OCI-LY3 (cell line): ENCODE measurements around the gene CD83.
"Not testable (repeated sequence)": the region's sequence is repeated elsewhere in the genome, so short reads cannot be mapped to it uniquely, and the experiment has no call there.

Experiments
- H2AFZ ChIP-seq: fragments of 200-600, 300-600 bp; shearing (Covaris generic); 2 replicates; pipeline ENCODE4 v1.6.0; 2014; ENCODE audit warnings: antibody characterized with exemption, low read depth, low read length
- H3K27ac ChIP-seq: fragments of 200-600, 300-600 bp; sonication (generic); 2 replicates; pipeline ENCODE4 v1.5.1; 2014; ENCODE audit warnings: mild to moderate bottlenecking, low read length, moderate library complexity, mixed read lengths
- H3K27me3 ChIP-seq: fragments of 200-600, 300-600 bp; sonication (generic); 2 replicates; pipeline ENCODE4 v1.6.1; 2014; ENCODE audit warnings: low read depth, low read length, mixed read lengths
- H3K36me3 ChIP-seq: fragments of 200-600, 300-600 bp; sonication (generic); replicated peaks from 2 replicates; pipeline ENCODE3; 2014; ENCODE audit warnings: low read depth, low read length, mixed read lengths
- H3K4me1 ChIP-seq: fragments of 300-600, 200-600 bp; sonication (generic); 2 replicates; pipeline ENCODE4 v1.6.1; 2014; ENCODE audit warnings: low read length, mixed read lengths
- H3K4me2 ChIP-seq: fragments of 200-600, 300-600 bp; sonication (generic); 2 replicates; pipeline ENCODE4 v1.6.1; 2014; ENCODE audit warnings: low read length, mixed read lengths
- H3K4me3 ChIP-seq: fragments of 300-600, 200-600 bp; sonication (generic); 2 replicates; pipeline ENCODE4 v1.5.1; 2014; ENCODE audit warnings: antibody characterized with exemption, mild to moderate bottlenecking, low read length, moderate library complexity
- H3K79me2 ChIP-seq: fragments of 300-600, 200-600 bp; shearing (Covaris generic); 2 replicates; pipeline ENCODE4 v1.6.1; 2014; ENCODE audit warnings: mild to moderate bottlenecking, low read length, mixed read lengths
- H3K9ac ChIP-seq: fragments of 300-600, 200-600 bp; shearing (Covaris generic); 2 replicates; pipeline ENCODE4 v1.6.0; 2014; ENCODE audit warnings: mild to moderate bottlenecking, low read length, moderate library complexity
- H3K9me3 ChIP-seq: fragments of 200-600, 300-600 bp; shearing (Covaris generic); 2 replicates; pipeline ENCODE4 v1.6.1; 2014; ENCODE audit warnings: low read length, mixed read lengths; ENCODE audit not compliant: insufficient read depth
- H4K20me1 ChIP-seq: fragments of 200-600, 300-600 bp; sonication (generic); 2 replicates; pipeline ENCODE4 v1.6.1; 2016; ENCODE audit warnings: low read length, mixed read lengths; ENCODE audit not compliant: insufficient read depth
- EZH2phosphoT487 ChIP-seq: fragments of 200-600 bp; shearing (Covaris generic); IDR thresholded peaks from 2 replicates; pipeline ENCODE4 v1.6.1; 2018; ENCODE audit warnings: antibody characterized with exemption, mixed run types, low read depth
- TF ChIP-seq, protein P1 (sequence below): fragments of 200-600, 300-600 bp; sonication (generic); IDR thresholded peaks from 2 replicates; pipeline ENCODE4 v1.5.1; 2014; ENCODE audit warnings: antibody characterized with exemption, low read length, low read depth

The CD83 gene

DNA sequence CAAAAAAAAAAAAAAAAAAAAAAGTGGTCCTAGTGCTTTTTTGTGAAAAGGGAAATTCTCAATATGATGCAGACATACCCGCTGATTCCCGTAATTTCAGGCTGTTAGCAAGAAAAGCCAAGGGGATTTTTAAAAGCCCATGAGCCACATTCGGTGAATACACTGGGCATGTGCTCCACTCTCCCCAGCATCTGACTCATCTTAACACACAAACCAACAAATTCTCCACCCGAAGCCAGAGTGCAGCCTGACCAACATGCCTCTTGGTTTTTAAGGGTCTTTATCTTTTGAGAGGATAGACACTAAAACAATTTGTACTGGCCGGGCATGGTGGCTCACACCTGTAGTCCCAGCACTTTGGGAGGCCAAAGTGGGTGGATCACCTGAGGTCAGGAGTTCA lies 45.5 kb upstream of the CD83 start:
- no peaks in the 10 kb centered on the region for H3K27me3 ChIP-seq
- no peak overlapping the region for H3K4me3 ChIP-seq
- no peak overlapping the region for H3K4me2 ChIP-seq
- H3K27ac ChIP-seq, result no peak overlapping the region
- H3K79me2 ChIP-seq, result no peaks in the 10 kb centered on the region; the same call in 1 of the 2 replicates
- peaks cover 35% of the 10 kb centered on the region for H3K4me1 ChIP-seq
- H2AFZ ChIP-seq, result no peak overlapping the region
- H3K36me3 ChIP-seq, result no peaks in the 10 kb centered on the region
- no peak overlapping the region for H3K9ac ChIP-seq
- H3K9me3 ChIP-seq, result no peaks in the 10 kb centered on the region
- TF ChIP-seq EZH2phosphoT487, result no peak
- TF ChIP-seq, protein P1, sequence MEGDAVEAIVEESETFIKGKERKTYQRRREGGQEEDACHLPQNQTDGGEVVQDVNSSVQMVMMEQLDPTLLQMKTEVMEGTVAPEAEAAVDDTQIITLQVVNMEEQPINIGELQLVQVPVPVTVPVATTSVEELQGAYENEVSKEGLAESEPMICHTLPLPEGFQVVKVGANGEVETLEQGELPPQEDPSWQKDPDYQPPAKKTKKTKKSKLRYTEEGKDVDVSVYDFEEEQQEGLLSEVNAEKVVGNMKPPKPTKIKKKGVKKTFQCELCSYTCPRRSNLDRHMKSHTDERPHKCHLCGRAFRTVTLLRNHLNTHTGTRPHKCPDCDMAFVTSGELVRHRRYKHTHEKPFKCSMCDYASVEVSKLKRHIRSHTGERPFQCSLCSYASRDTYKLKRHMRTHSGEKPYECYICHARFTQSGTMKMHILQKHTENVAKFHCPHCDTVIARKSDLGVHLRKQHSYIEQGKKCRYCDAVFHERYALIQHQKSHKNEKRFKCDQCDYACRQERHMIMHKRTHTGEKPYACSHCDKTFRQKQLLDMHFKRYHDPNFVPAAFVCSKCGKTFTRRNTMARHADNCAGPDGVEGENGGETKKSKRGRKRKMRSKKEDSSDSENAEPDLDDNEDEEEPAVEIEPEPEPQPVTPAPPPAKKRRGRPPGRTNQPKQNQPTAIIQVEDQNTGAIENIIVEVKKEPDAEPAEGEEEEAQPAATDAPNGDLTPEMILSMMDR, result no peak
- no peaks in the 10 kb centered on the region for H4K20me1 ChIP-seq

DNA sequence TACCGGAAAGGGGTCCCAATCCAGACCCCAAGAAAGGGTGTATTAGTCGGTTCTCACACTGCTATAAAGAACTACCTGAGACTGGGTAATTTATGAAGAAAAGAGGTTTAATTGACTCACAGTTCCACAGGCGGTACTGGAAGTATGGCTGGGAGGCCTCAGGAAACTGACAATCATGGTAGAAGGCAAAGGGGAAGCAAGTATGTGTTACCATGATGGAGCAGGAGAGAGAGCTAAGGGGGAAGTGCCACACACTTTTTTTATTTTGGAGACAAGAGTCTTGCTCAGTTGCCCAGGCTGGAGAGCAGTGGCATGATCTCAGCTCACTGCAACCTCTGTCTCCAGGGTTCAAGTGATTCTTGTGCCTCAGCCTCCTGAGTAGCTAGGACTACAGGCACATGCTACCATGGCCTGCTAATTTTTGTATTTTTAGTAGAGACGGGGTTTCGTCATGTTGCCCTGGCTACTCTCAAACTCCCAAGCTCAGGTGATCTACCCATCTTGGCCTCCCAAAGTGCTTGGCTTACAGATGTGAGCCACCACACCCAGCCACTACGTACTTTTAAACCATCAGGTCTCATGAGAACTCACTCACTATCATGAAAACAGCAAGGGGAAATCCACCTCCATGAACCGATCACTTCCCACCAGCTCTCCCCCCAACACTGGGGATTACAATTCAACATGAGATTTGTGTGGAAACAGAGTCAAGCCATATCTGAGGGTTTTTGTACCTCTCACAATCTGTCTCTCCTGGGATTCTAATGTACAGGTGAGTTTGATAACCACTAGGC lies 43.8 kb upstream of the CD83 start:
- peak overlapping the region; percentile 76; the same call in 1 of the 2 replicates for H3K4me3 ChIP-seq
- peak overlapping the region; percentile 94 for H3K4me2 ChIP-seq
- not testable (repeated sequence) for H3K27me3 ChIP-seq, H3K9me3 ChIP-seq, H3K36me3 ChIP-seq, H3K79me2 ChIP-seq, H4K20me1 ChIP-seq
- H3K4me1 ChIP-seq, result peaks cover 40% of the 10 kb centered on the region
- H3K9ac ChIP-seq, result peak overlapping the region; percentile 69
- H3K27ac ChIP-seq, result peak overlapping the region; percentile 90
- H2AFZ ChIP-seq, result peak overlapping the region; percentile 57; the same call in 1 of the 2 replicates

DNA sequence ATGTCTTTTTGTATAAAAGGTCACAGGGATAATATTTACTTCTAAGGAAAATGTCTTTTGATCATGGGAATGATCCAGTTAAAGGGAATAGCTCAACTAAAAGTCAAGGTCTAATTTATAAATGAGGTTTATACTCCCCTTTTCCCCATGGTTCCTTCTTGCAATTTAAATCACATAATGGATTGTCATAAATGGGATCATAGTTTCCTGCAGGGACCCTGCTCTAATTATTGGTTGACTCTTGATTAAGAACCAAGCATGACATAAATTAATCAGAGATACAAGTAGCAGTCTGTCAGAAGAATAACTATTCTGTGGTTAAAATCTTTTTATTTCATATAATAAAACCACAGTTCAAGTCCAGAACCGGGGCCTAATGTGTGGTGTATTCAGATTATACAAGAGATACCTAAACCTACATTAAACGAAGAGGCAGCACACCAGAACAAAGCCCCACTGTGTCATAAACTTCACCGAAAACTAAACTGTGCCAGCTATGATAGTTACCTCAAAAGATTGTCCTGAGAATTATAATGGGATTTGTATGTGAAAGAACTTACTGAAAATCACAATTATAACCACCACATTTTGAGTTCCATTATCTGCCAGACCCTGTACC lies 43.0 kb upstream of the CD83 start:
- H3K27me3 ChIP-seq, result no peaks in the 10 kb centered on the region
- no peak for TF ChIP-seq EZH2phosphoT487
- TF ChIP-seq, protein P1, result no peak
- H3K4me2 ChIP-seq, result peak overlapping the region; percentile 94
- no peaks in the 10 kb centered on the region for H3K36me3 ChIP-seq
- H3K9me3 ChIP-seq, result no peaks in the 10 kb centered on the region
- H3K4me1 ChIP-seq, result peaks cover 44% of the 10 kb centered on the region
- H3K27ac ChIP-seq, result peak overlapping the region; percentile 90
- H3K9ac ChIP-seq, result peak overlapping the region; percentile 69
- H2AFZ ChIP-seq, result peak overlapping the region; percentile 81
- H4K20me1 ChIP-seq, result no peaks in the 10 kb centered on the region
- H3K79me2 ChIP-seq, result no peaks in the 10 kb centered on the region; the same call in 1 of the 2 replicates
- H3K4me3 ChIP-seq, result peak overlapping the region; percentile 76

DNA sequence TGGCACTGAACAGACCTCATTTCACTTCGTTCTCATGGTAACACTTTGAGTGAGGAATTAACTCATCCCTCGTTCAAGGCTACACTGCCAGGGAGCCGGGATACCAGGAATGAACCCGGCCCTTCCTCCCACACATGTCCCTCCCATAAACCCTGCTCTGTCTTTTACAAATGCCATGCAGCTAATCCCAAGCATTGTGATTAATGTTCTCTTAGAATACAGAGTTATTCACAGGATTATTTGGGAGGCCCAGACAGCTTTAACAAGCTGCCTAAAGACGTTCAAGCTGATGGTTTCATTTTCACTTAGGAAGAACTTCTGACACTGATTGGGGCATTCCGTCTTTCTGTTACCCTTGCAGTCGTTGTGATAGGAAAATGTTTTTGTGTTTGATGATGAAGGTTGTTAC lies 42.5 kb upstream of the CD83 start:
- Histone ChIP-seq H3K27me3 (no peaks in the 10 kb centered on the region), H4K20me1 (no peaks in the 10 kb centered on the region), H3K4me3 (peak overlapping the region; percentile 76), H3K9ac (peak overlapping the region; percentile 69), H3K9me3 (no peaks in the 10 kb centered on the region), H3K4me1 (peaks cover 48% of the 10 kb centered on the region), H3K36me3 (no peaks in the 10 kb centered on the region), H3K79me2 (no peaks in the 10 kb centered on the region; the same call in 1 of the 2 replicates), H3K27ac (peak overlapping the region; percentile 90), H2AFZ (peak overlapping the region; percentile 81), H3K4me2 (peak overlapping the region; percentile 94)
- TF ChIP-seq, protein P1, result no peak
- TF ChIP-seq EZH2phosphoT487, result no peak
